Neutrophil (primary cell): Measurements from ENCODE around the gene EMILIN2.

Experiments
- H3K27ac ChIP-seq: fragments of 200-600 bp; sonication (generic); 2 replicates; pipeline ENCODE4 v1.5.1; 2016; ENCODE audit warnings: mild to moderate bottlenecking, moderate library complexity
- H3K27me3 ChIP-seq: fragments of 200-600 bp; sonication (generic); 2 replicates; pipeline ENCODE4 v1.6.0; 2016; ENCODE audit warnings: mild to moderate bottlenecking
- H3K36me3 ChIP-seq: fragments of 200-600 bp; sonication (generic); 2 replicates; pipeline ENCODE4 v1.5.1; 2017
- H3K4me1 ChIP-seq, 2 experiments: fragments of 200-600 bp in 1 of 2; sonication (generic) in 1 of 2; 1 replicate in 1 of 2; 2 replicates in 1 of 2; pipeline versions ENCODE4 v1.5.1 to v1.6.1; 2013 to 2016; ENCODE audit warnings: low read depth in 1 of 2, low read length in 1 of 2, mild to moderate bottlenecking in 1 of 2, moderate library complexity in 1 of 2; ENCODE audit not compliant: control insufficient read depth in 1 of 2, insufficient read depth in 1 of 2
- H3K4me3 ChIP-seq, 2 experiments: fragments of 200-600 bp in 1 of 2; sonication (generic) in 1 of 2; 1 replicate in 1 of 2; 2 replicates in 1 of 2; pipeline ENCODE4 v1.5.1; 2013 to 2016; ENCODE audit warnings: low read depth in 1 of 2, low read length in 1 of 2, mild to moderate bottlenecking in 1 of 2, moderate library complexity in 1 of 2
- H3K9me3 ChIP-seq: fragments of 200-600 bp; sonication (generic); 2 replicates; pipeline ENCODE4 v1.5.1; 2016
- CTCF ChIP-seq: fragments of 200-600 bp; sonication (generic); IDR thresholded peaks from 2 replicates; pipeline ENCODE4 v1.5.1; 2016; ENCODE audit warnings: antibody characterized with exemption

The EMILIN2 gene

DNA sequence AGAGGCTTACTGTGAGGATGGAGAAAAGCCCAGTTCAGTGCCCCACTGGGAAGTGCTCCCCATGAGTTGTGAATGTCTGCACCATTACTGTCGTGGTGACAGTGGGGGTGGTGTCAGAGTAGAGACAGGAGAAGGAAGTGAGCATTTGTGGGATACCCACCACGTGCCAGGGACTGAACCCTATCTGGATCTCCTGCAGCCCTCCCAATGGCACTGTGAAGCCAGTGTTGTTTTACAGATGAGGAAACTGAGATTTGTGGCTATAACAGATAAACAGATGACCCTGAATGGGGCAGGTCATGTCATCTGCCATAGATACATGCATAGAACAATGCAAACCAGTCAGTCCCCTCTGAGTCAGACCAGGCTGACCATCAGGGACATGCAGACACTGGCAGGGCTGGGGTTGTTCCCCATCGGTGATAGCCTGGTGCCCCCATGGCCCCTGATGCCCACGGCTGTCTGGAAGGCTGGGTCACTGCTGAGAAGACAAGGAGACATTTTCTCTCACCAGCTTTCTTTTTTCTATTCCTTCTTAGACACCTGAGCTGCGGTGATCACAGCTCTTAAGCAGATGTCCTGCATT, 60.8 kb downstream of the EMILIN2 start:
- peaks cover 28% of the 10 kb centered on the region for H3K36me3 ChIP-seq
- H3K27ac ChIP-seq, result no peak overlapping the region
- H3K4me3 ChIP-seq, result peak overlapping the region; percentile 67 to 75
- H3K4me1 ChIP-seq, result peaks cover 8 to 16% of the 10 kb centered on the region in 2 experiments
- H3K9me3 ChIP-seq, result no peaks in the 10 kb centered on the region
- H3K27me3 ChIP-seq, result peaks cover 18% of the 10 kb centered on the region
- TF ChIP-seq CTCF, result no peak

DNA sequence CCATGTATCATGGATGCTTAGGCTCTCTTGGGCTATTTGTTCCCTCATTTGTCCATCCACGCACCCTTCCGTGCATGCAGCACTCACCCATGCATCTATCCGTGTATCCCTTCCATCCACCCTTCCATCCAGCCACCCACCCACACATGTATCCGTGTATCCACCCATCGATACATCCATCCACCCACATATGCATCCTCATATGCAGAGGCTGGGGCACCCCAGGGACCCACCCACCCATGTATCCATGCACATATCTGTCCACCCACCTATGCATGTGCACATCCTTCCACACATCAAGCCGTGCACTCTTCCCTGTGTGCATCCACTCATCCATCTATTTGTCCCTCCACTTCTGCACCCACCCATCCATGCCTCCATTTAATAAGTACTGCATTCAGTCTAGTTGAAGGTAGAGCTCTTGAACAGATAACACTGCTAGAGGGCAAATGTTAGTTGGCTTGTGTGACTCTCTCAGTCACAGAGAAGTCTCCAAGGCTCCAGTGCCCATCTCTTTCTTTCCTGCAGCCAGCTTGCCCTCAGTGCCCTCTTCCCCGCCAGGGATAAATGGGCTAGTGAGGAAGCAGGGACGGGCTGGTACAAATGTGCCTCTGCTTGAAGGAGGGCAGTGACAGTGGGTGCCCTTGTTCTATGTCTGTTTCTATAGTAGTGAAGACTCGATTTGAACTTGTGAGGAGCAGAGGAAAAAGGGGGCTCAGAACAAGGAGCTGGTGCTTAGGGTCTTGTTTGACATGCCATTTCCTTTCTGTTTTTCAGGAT, 61.5 kb downstream of the EMILIN2 start:
- Histone ChIP-seq H3K27ac (no peak overlapping the region), H3K9me3 (no peaks in the 10 kb centered on the region), H3K36me3 (peaks cover 35% of the 10 kb centered on the region), H3K4me1 (peaks cover 8 to 16% of the 10 kb centered on the region in 2 experiments), H3K27me3 (peaks cover 18% of the 10 kb centered on the region), H3K4me3 (no peak overlapping the region)
- no peak for TF ChIP-seq CTCF

DNA sequence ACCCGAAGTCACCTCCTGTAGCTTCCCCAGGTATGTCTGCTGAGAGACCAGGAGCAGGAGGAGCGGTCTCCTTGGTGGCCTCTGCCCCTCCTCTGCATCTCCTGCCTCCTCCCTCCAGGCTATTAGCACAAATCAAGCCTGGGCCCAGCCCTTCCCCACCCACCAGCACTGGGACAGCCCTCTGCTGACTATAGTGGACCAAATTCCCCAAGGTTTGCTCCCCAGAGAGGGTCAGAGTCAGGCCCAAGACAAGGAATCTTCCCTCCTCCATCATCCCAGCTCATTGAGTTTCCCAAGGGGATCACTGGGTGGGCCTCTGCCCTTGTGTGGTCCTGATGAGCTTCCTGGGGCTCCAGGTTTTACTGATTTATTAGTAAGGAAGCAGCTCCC, 62.1 kb downstream of the EMILIN2 start:
- no peaks in the 10 kb centered on the region for H3K9me3 ChIP-seq
- no peak overlapping the region for H3K27ac ChIP-seq
- no peak overlapping the region for H3K4me3 ChIP-seq
- H3K36me3 ChIP-seq, result peaks cover 41% of the 10 kb centered on the region
- H3K4me1 ChIP-seq, result peaks cover 8 to 16% of the 10 kb centered on the region in 2 experiments
- TF ChIP-seq CTCF, result no peak
- H3K27me3 ChIP-seq, result peaks cover 18% of the 10 kb centered on the region

- H3K4me3 ChIP-seq, result no peak overlapping the region
- H3K27ac ChIP-seq, result no peak overlapping the region
- TF ChIP-seq CTCF, result no peak
- no peaks in the 10 kb centered on the region for H3K9me3 ChIP-seq
- peaks cover 18% of the 10 kb centered on the region for H3K27me3 ChIP-seq
- H3K4me1 ChIP-seq, result peaks cover 8 to 16% of the 10 kb centered on the region in 2 experiments
- H3K36me3 ChIP-seq, result peaks cover 48% of the 10 kb centered on the region
Measured at GRCh38 chr18:2909431-2910140, 62.8 kb downstream of the EMILIN2 start.

- H3K27me3 ChIP-seq, result peaks cover 18% of the 10 kb centered on the region
- no peak overlapping the region for H3K4me3 ChIP-seq
- TF ChIP-seq CTCF, result no peak
- no peak overlapping the region for H3K27ac ChIP-seq
- peaks cover 54% of the 10 kb centered on the region for H3K36me3 ChIP-seq
- H3K9me3 ChIP-seq, result no peaks in the 10 kb centered on the region
- H3K4me1 ChIP-seq, result peaks cover 8 to 16% of the 10 kb centered on the region in 2 experiments
Measured at GRCh38 chr18:2910261-2910660, 63.5 kb downstream of the EMILIN2 start.
